H9 (cell line): Measurements from ENCODE around the gene SIGLEC12. TPM values are rescaled to one million over a fixed set of nuclear protein-coding genes. Genes with fewer than 3 reads are reported as not detected.

Experiments
- DNase-seq: peaks from one replicate; pipeline ENCODE4 v3.0.0-alpha.2; 2017
- H2AFZ ChIP-seq: one replicate; pipeline ENCODE4 v1.6.1; 2013; ENCODE audit warnings: mild to moderate bottlenecking, low read length, control low read depth, moderate library complexity
- H2AK5ac ChIP-seq: 2 replicates; pipeline ENCODE4 v1.6.1; 2013; ENCODE audit warnings: low read length, control low read depth, mixed read lengths; ENCODE audit not compliant: insufficient read length
- H2BK120ac ChIP-seq: one replicate; pipeline ENCODE4 v1.6.1; 2013; ENCODE audit warnings: low read depth, mild to moderate bottlenecking, low read length, control low read depth, inconsistent platforms; ENCODE audit not compliant: poor library complexity, severe bottlenecking
- H2BK12ac ChIP-seq: 2 replicates; pipeline ENCODE4 v1.6.1; 2013; ENCODE audit warnings: low read length, control low read depth, mixed read lengths, low read depth; ENCODE audit not compliant: insufficient read length
- H2BK15ac ChIP-seq: 2 replicates; pipeline ENCODE4 v1.6.1; 2013; ENCODE audit warnings: low read depth, low read length, control low read depth
- H2BK20ac ChIP-seq: one replicate; pipeline ENCODE4 v1.6.1; 2013; ENCODE audit warnings: low read depth, mild to moderate bottlenecking, low read length, control low read depth, inconsistent platforms; ENCODE audit not compliant: poor library complexity, severe bottlenecking
- H2BK5ac ChIP-seq: 2 replicates; pipeline ENCODE4 v1.6.1; 2013; ENCODE audit warnings: low read length, control low read depth, mixed read lengths; ENCODE audit not compliant: insufficient read length
- H3K14ac ChIP-seq: 2 replicates; pipeline ENCODE4 v1.6.1; 2013; ENCODE audit warnings: low read length, control low read depth; ENCODE audit not compliant: insufficient read depth
- H3K18ac ChIP-seq: 2 replicates; pipeline ENCODE4 v1.6.1; 2013; ENCODE audit warnings: low read depth, mild to moderate bottlenecking, mixed read lengths, low read length, control low read depth; ENCODE audit not compliant: insufficient read length
- H3K23ac ChIP-seq: 2 replicates; pipeline ENCODE4 v1.6.1; 2013; ENCODE audit warnings: low read length, control low read depth, mixed read lengths, low read depth; ENCODE audit not compliant: insufficient read length
- H3K23me2 ChIP-seq: 2 replicates; pipeline ENCODE4 v1.6.1; 2013; ENCODE audit warnings: low read depth, mild to moderate bottlenecking, mixed read lengths, low read length, control low read depth; ENCODE audit not compliant: insufficient read length, poor library complexity, severe bottlenecking
- H3K27ac ChIP-seq: 2 replicates; pipeline ENCODE4 v1.5.1; 2013; ENCODE audit warnings: low read length, control low read depth, mixed read lengths, low read depth; ENCODE audit not compliant: insufficient read length
- H3K27me3 ChIP-seq: 2 replicates; pipeline ENCODE4 v1.6.1; 2013; ENCODE audit warnings: low read length, control low read depth, inconsistent platforms; ENCODE audit not compliant: insufficient read depth
- H3K4ac ChIP-seq: 2 replicates; pipeline ENCODE4 v1.6.1; 2013; ENCODE audit warnings: low read depth, mild to moderate bottlenecking, control low read depth, inconsistent platforms, low read length, moderate library complexity
- H3K4me1 ChIP-seq: 2 replicates; pipeline ENCODE4 v1.6.1; 2013; ENCODE audit warnings: low read length, control low read depth, inconsistent platforms; ENCODE audit not compliant: insufficient read depth
- H3K4me2 ChIP-seq: 2 replicates; pipeline ENCODE4 v1.6.1; 2013; ENCODE audit warnings: low read length, control low read depth, mixed read lengths; ENCODE audit not compliant: insufficient read length, insufficient read depth
- H3K56ac ChIP-seq: 2 replicates; pipeline ENCODE4 v1.6.1; 2013; ENCODE audit warnings: low read depth, mild to moderate bottlenecking, mixed read lengths, low read length, control low read depth; ENCODE audit not compliant: insufficient read length
- H3K79me1 ChIP-seq: 2 replicates; pipeline ENCODE4 v1.6.1; 2013; ENCODE audit warnings: low read depth, mild to moderate bottlenecking, moderate library complexity, low read length, control low read depth, inconsistent platforms; ENCODE audit not compliant: insufficient read depth, poor library complexity, severe bottlenecking
- H3K79me2 ChIP-seq: 2 replicates; pipeline ENCODE4 v1.6.1; 2013; ENCODE audit warnings: low read length, control low read depth, inconsistent platforms; ENCODE audit not compliant: insufficient read depth
- H3K9ac ChIP-seq: 2 replicates; pipeline ENCODE4 v1.6.1; 2013; ENCODE audit warnings: low read length, control low read depth, mixed read lengths; ENCODE audit not compliant: insufficient read length; ENCODE audit errors: extremely low read depth
- H3K9me3 ChIP-seq: one replicate; pipeline ENCODE4 v1.6.1; 2013; ENCODE audit warnings: low read depth, low read length, inconsistent platforms; ENCODE audit not compliant: control insufficient read depth
- H3T11ph ChIP-seq: one replicate; pipeline ENCODE4 v1.6.1; 2013; ENCODE audit warnings: mild to moderate bottlenecking, low read length, control low read depth, inconsistent platforms
- H4K20me1 ChIP-seq: one replicate; pipeline ENCODE4 v1.6.1; 2013; ENCODE audit not compliant: control insufficient read depth, insufficient read length, insufficient read depth
- H4K5ac ChIP-seq: 2 replicates; pipeline ENCODE4 v1.6.1; 2013; ENCODE audit warnings: low read depth, mild to moderate bottlenecking, mixed read lengths, low read length, control low read depth; ENCODE audit not compliant: insufficient read length
- H4K8ac ChIP-seq: replicated peaks from 2 replicates; pipeline ENCODE4 v1.6.1; 2013; ENCODE audit warnings: low read length, control low read depth, mixed read lengths, low read depth; ENCODE audit not compliant: insufficient read length
- H4K91ac ChIP-seq: 2 replicates; pipeline ENCODE4 v1.6.1; 2013; ENCODE audit warnings: low read depth, mild to moderate bottlenecking, moderate library complexity, mixed read lengths, low read length, control low read depth; ENCODE audit not compliant: insufficient read length
- H3K27ac Mint-ChIP-seq, 3 experiments: 2 replicates in 2 of 3; 3 replicates in 1 of 3; pipeline ENCODE4 v1.8.0; 2020 to 2021; ENCODE audit warnings: mixed read lengths in 3 of 3, mild to moderate bottlenecking in 1 of 3, moderate library complexity in 1 of 3
- H3K27me3 Mint-ChIP-seq: 2 replicates; pipeline ENCODE4 v1.8.0; 2021; ENCODE audit warnings: low read depth, mild to moderate bottlenecking, moderate library complexity, mixed read lengths
- H3K36me3 Mint-ChIP-seq, 3 experiments: 2 replicates in 2 of 3; 3 replicates in 1 of 3; pipeline ENCODE4 v1.8.0; 2020 to 2021; ENCODE audit warnings: low read depth in 3 of 3, mixed read lengths in 3 of 3; ENCODE audit not compliant: insufficient read depth in 1 of 3
- H3K4me1 Mint-ChIP-seq, 2 experiments: 2 replicates each; pipeline ENCODE4 v1.8.0; 2020; ENCODE audit warnings: mixed read lengths in 2 of 2
- H3K4me3 Mint-ChIP-seq, 2 experiments: 2 replicates in 1 of 2; 3 replicates in 1 of 2; pipeline ENCODE4 v1.8.0; 2020 to 2021; ENCODE audit warnings: mild to moderate bottlenecking in 2 of 2, mixed read lengths in 2 of 2, moderate library complexity in 1 of 2
- H3K9me3 Mint-ChIP-seq, 2 experiments: 2 replicates in 1 of 2; 3 replicates in 1 of 2; pipeline ENCODE4 v1.8.0; 2020; ENCODE audit warnings: mild to moderate bottlenecking in 2 of 2, mixed read lengths in 2 of 2, moderate library complexity in 1 of 2
- CTCF ChIP-seq: fragments of 200-600 bp; sonication (generic); conservative IDR thresholded peaks from 3 replicates; pipeline ENCODE4 v1.8.0; 2021; ENCODE audit warnings: antibody characterized with exemption, mild to moderate bottlenecking
- WGBS: extraction: QIAGEN DNeasy Blood & Tissue Kit; methylation state at CpG from one replicate; pipeline ENCODE4 v1.1.7; 2013; ENCODE audit warnings: missing lambda C conversion rate, low lambda C conversion rate, mixed read lengths; ENCODE audit not compliant: insufficient read length; ENCODE audit errors: extremely low coverage; 5-methylcytosine and 5-hydroxymethylcytosine counted together
- total RNA-seq: library from RNA; stranded (reverse); gene quantifications from 2 replicates; pipeline ENCODE4 v1.2.1, GENCODE V29; 2021

The SIGLEC12 gene
- total RNA-seq, 1 experiment from 2014 or later, result not detected

GRCh38 chr19:51456541-51457290, 44.9 kb downstream of the SIGLEC12 start:
- no peaks in the 10 kb centered on the region for H3K9me3 ChIP-seq
- no peak for DNase-seq
- no CpG with 5 or more reads among the region's 11 CpGs for WGBS
- no peaks in the 10 kb centered on the region for H4K20me1 ChIP-seq
- no peak overlapping the region for H4K8ac ChIP-seq
- no peak overlapping the region for H2BK5ac ChIP-seq
- Mint-ChIP-seq H3K9me3 (peaks cover 4 to 96% of the 10 kb centered on the region in 2 experiments; a peak in 4 of 5 replicates), H3K4me1 (peaks cover 0 to 4% of the 10 kb centered on the region in 2 experiments; a peak in 2 of 4 replicates), H3K4me3 (no peak overlapping the region), H3K36me3 (peaks cover 0 to 9% (median 0%) of the 10 kb centered on the region in 3 experiments; a peak in 1 of 7 replicates), H3K27ac (no peak overlapping the region), H3K27me3 (peaks cover 24% of the 10 kb centered on the region)
- H3K27me3 ChIP-seq, result no peaks in the 10 kb centered on the region
- no peaks in the 10 kb centered on the region for H3K4me1 ChIP-seq
- H3K4me2 ChIP-seq, result no peak overlapping the region
- TF ChIP-seq CTCF, result no peak
- no peak overlapping the region for H3K4ac ChIP-seq
- no peak overlapping the region for H3K27ac ChIP-seq
- no peak overlapping the region for H3K56ac ChIP-seq
- no peak overlapping the region for H4K91ac ChIP-seq
- no peak overlapping the region; the same call in 1 of the 2 replicates for H3K14ac ChIP-seq
- H2AFZ ChIP-seq, result no peak overlapping the region
- H2BK12ac ChIP-seq, result no peak overlapping the region
- no peaks in the 10 kb centered on the region for H3K79me1 ChIP-seq
- H2BK120ac ChIP-seq, result no peak overlapping the region
- no peak overlapping the region for H3K9ac ChIP-seq
- H3K79me2 ChIP-seq, result no peaks in the 10 kb centered on the region
- H2BK15ac ChIP-seq, result no peak overlapping the region
- H2BK20ac ChIP-seq, result no peak overlapping the region
- H3K23ac ChIP-seq, result no peak overlapping the region
- H3K18ac ChIP-seq, result no peak overlapping the region
- H4K5ac ChIP-seq, result no peak overlapping the region
- H3T11ph ChIP-seq, result no peak overlapping the region
- H2AK5ac ChIP-seq, result no peak overlapping the region
- H3K23me2 ChIP-seq, result no peaks in the 10 kb centered on the region
